Activated B cell treated with CpG ODN at 0.5 μM for 24 hours (primary cell): ENCODE measurements around the gene PHGDH. TPM values are rescaled to one million over a fixed set of nuclear protein-coding genes. Genes with fewer than 3 reads are reported as not detected.

Source experiments
- ATAC-seq: fragments of 200-7000 bp; cut with Tn5 transposase; one replicate; pipeline ENCODE4 v1.10.0; 2021; ENCODE audit warnings: low read depth, mild to moderate bottlenecking, moderate library complexity
- CTCF ChIA-PET: fragments of 350-600 bp; sonication (Branson Sonifier 250); formaldehyde crosslinking; loops from one replicate; lab custom pipeline; 2021; ENCODE audit warnings: antibody characterized with exemption; lab: Charles Lee
- POLR2A ChIA-PET: fragments of 350-600 bp; sonication (Branson Sonifier 250); formaldehyde crosslinking; loops from one replicate; lab custom pipeline; 2021; ENCODE audit warnings: antibody characterized with exemption; lab: Charles Lee
- DNase-seq: peaks from one replicate; pipeline ENCODE4 v3.0.0; 2022
- H3K27ac Mint-ChIP-seq: one replicate; pipeline ENCODE4 v1.8.0; 2020; ENCODE audit warnings: mixed read lengths
- H3K27me3 Mint-ChIP-seq: one replicate; pipeline ENCODE4 v1.8.0; 2021; ENCODE audit warnings: mixed read lengths
- H3K36me3 Mint-ChIP-seq: one replicate; pipeline ENCODE4 v1.8.0; 2021; ENCODE audit warnings: low read depth, mixed read lengths
- H3K4me1 Mint-ChIP-seq: one replicate; pipeline ENCODE4 v1.8.0; 2021; ENCODE audit warnings: mixed read lengths
- H3K4me3 Mint-ChIP-seq: one replicate; pipeline ENCODE4 v1.8.0; 2020; ENCODE audit warnings: mild to moderate bottlenecking, mixed read lengths
- H3K9me3 Mint-ChIP-seq: one replicate; pipeline ENCODE4 v1.8.0; 2020; ENCODE audit warnings: mixed read lengths
- CTCF ChIP-seq: fragments of 200-600 bp; IDR thresholded peaks from one replicate; pipeline ENCODE4 v1.8.0; 2022; ENCODE audit warnings: antibody characterized with exemption, mild to moderate bottlenecking
- intact Hi-C: fragments of 100-400 bp; cut with micrococcal nuclease; formaldehyde crosslinking; loops from one replicate; pipeline ENCODE4 v1.15.1; 2024
- total RNA-seq: library from RNA; stranded (reverse); gene quantifications from 2 replicates; pipeline ENCODE4 v1.2.3, GENCODE V29; 2022

The PHGDH gene
- total RNA-seq, 1 donor from 2014 or later = 51.6 TPM

GRCh38 chr1:119733754-119734153, 22.0 kb downstream of the PHGDH start:
- ChIA-PET CTCF (interaction anchor here (1.7 kb wide), 1 partner anchor 10 kb away, joined by 4 read pairs; no protein-coding TSS in a partner anchor), POLR2A (no interaction called here)
- H3K4me3 Mint-ChIP-seq = no peak overlapping the region
- no peaks in the 10 kb centered on the region for H3K9me3 Mint-ChIP-seq
- peaks cover 14% of the 10 kb centered on the region for H3K36me3 Mint-ChIP-seq
- intact Hi-C loops = no loop called here
- no peaks in the 10 kb centered on the region for H3K27me3 Mint-ChIP-seq
- no peak for ATAC-seq
- DNase-seq = no peak
- H3K27ac Mint-ChIP-seq = no peak overlapping the region
- H3K4me1 Mint-ChIP-seq = no peaks in the 10 kb centered on the region
- TF ChIP-seq CTCF = no peak

GRCh38 chr1:119735217-119735616, 23.5 kb downstream of the PHGDH start:
- Mint-ChIP-seq H3K9me3 (no peaks in the 10 kb centered on the region), H3K27me3 (no peaks in the 10 kb centered on the region), H3K27ac (no peak overlapping the region), H3K4me1 (no peaks in the 10 kb centered on the region), H3K4me3 (no peak overlapping the region), H3K36me3 (peaks cover 9% of the 10 kb centered on the region)
- TF ChIP-seq CTCF = no peak
- intact Hi-C loops = no loop called here
- ChIA-PET POLR2A (no interaction called here), CTCF (no interaction called here)
- ATAC-seq (no peak), DNase-seq (no peak)

GRCh38 chr1:119736649-119737039, 24.9 kb downstream of the PHGDH start:
- DNase-seq = no peak
- ChIA-PET POLR2A (no interaction called here), CTCF (no interaction called here)
- peaks cover 9% of the 10 kb centered on the region for H3K36me3 Mint-ChIP-seq
- no peaks in the 10 kb centered on the region for H3K9me3 Mint-ChIP-seq
- ATAC-seq = no peak
- no peak overlapping the region for H3K27ac Mint-ChIP-seq
- H3K4me1 Mint-ChIP-seq = no peaks in the 10 kb centered on the region
- no peak overlapping the region for H3K4me3 Mint-ChIP-seq
- intact Hi-C loops = no loop called here
- TF ChIP-seq CTCF = no peak
- H3K27me3 Mint-ChIP-seq = no peaks in the 10 kb centered on the region

- Mint-ChIP-seq H3K4me1 (no peaks in the 10 kb centered on the region), H3K4me3 (no peak overlapping the region), H3K27me3 (no peaks in the 10 kb centered on the region), H3K27ac (no peak overlapping the region), H3K9me3 (no peaks in the 10 kb centered on the region), H3K36me3 (peaks cover 9% of the 10 kb centered on the region)
- no peak for TF ChIP-seq CTCF
- ChIA-PET POLR2A (no interaction called here), CTCF (no interaction called here)
- ATAC-seq (no peak), DNase-seq (no peak)
- intact Hi-C loops = no loop called here
Measured at GRCh38 chr1:119737040-119737682, 25.4 kb downstream of the PHGDH start.

- H3K36me3 Mint-ChIP-seq = peaks cover 9% of the 10 kb centered on the region
- H3K9me3 Mint-ChIP-seq = no peaks in the 10 kb centered on the region
- no peak for ATAC-seq
- H3K27me3 Mint-ChIP-seq = no peaks in the 10 kb centered on the region
- intact Hi-C loops = no loop called here
- no peak for TF ChIP-seq CTCF
- ChIA-PET POLR2A (no interaction called here), CTCF (no interaction called here)
- H3K27ac Mint-ChIP-seq = no peak overlapping the region
- H3K4me1 Mint-ChIP-seq = no peaks in the 10 kb centered on the region
- no peak for DNase-seq
- H3K4me3 Mint-ChIP-seq = no peak overlapping the region
Measured at GRCh38 chr1:119738100-119738720, 26.5 kb downstream of the PHGDH start.
